Effector CD4-positive, alpha-beta T cell (primary cell): ENCODE results near the gene SCN5A.

Source experiments
- DNase-seq: peaks from one replicate; pipeline ENCODE4 v3.0.0-alpha.2; 2020

SCN5A gene

GRCh38 chr3:38647217-38647970 lies 2.1 kb downstream of the SCN5A start:
- DNase-seq, result no peak

DNA sequence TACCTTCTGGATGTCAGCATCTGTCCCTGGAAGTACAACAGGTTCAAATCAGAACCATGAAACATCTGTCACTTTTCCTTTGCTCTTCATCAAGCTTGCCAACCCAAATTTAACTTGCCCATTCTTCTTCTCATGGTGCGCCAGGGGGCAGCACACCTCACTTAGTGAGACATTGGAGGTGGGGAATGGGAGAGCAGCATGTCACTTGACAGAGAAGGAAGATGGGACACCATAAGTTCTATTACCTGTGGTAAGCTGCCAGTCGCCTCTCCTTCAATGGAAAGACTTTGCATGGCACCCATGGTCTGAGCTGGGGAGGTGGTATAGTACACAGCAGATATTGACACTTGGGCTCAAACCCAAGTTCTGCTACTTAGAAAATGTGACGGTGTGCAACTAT lies 2.9 kb downstream of the SCN5A start:
- no peak for DNase-seq

DNA sequence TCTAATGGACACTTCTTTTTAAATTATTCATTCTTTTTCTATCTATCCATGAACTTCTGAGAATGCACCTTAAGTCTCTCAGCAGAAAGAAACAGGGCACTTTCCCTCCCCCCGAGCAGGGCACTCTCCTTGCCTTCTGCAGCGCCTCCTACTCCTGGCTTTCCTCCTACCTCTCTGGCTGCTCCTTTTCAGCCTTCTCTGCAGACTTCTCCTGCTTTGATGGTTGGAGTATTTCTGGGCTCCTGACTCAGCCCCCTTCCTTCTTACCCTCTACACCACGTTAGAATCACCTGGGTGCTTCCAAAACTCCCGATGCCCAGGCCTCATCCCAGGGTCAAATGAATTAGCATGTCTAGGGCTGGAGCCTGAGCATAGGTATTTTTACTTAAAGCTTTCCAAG lies 3.4 kb downstream of the SCN5A start:
- DNase-seq, result no peak

GRCh38 chr3:38645601-38646000 lies 3.9 kb downstream of the SCN5A start:
- no peak for DNase-seq

GRCh38 chr3:38645076-38645475 lies 4.4 kb downstream of the SCN5A start:
- no peak for DNase-seq

GRCh38 chr3:38644662-38645053 lies 4.8 kb downstream of the SCN5A start:
- no peak for DNase-seq

DNA sequence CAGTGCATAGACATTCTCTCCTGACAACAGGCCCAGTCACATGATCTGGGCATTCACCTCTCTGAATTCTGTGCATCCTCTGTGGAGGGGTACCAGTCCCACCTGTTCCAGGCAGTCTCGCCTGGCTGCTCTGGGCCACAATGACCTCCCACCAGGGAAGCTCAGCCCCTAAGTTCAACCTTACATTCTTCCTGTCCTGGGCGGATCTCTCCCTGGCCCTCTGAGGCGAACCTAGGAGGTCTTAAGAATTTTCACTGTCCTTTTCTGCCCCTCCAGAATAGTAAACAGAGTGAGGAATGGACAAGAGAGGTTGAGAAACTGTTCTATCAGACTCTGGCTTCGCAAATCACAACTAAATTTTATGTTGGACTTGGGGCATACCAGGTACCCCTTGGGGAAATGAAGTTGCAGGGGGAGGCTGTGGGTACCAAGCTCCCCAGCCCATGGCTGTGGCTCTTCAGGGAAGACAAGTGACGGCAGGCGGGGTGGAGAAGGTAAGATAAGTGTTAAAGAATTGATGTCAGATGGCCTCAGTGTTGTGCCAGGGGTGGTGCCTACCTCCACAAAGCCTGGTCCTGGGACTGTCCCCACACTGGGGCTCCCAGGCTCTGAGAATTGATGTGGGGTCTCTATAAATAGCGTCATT lies 5.3 kb downstream of the SCN5A start:
- DNase-seq, result no peak

- DNase-seq, result no peak
Observed at GRCh38 chr3:38643592-38643991, 5.9 kb downstream of the SCN5A start.

DNA sequence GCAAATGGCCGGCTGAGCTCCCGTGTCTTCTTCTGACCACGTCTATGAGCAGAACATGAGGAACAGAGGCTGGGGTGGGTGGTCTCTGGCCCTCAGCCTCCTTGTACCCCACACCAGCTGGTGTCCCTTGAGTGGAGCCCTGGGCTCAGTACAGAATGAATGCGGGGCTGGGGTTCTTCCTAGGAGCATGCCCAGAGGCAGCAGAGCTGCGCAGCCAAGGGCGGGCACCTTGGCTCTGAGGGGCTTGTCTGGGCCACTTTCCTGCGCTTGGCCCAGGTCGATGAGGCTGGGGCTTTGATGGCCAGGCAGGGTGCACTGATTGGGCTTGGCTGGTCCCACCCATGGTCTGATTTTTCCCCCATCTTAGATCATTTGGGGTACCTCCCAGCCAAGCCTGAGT lies 6.4 kb downstream of the SCN5A start:
- DNase-seq, result no peak

- DNase-seq, result no peak
Observed at GRCh38 chr3:38641461-38642110, 7.9 kb downstream of the SCN5A start.

- DNase-seq, result no peak
Observed at GRCh38 chr3:38640661-38641452, 8.6 kb downstream of the SCN5A start.

DNA sequence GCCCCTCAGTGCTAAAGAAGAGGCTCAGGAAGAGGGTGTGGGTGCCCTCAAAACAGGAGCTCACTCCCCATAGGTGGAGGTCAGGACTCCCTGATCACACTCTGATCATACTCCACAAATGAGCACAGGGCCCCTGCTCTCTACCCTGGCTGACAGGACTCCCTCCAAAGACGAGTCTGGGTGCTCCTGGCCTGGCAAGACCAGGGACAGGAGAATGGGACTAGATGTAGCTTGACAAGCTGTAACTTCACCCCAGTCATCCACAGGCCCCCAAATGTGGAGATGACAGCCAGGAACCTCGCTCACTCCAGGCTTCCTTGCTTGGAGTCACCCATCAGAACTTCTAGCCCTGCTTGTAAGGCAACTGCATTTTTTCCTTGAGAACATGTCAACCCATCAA lies 11.1 kb downstream of the SCN5A start:
- no peak for DNase-seq

DNA sequence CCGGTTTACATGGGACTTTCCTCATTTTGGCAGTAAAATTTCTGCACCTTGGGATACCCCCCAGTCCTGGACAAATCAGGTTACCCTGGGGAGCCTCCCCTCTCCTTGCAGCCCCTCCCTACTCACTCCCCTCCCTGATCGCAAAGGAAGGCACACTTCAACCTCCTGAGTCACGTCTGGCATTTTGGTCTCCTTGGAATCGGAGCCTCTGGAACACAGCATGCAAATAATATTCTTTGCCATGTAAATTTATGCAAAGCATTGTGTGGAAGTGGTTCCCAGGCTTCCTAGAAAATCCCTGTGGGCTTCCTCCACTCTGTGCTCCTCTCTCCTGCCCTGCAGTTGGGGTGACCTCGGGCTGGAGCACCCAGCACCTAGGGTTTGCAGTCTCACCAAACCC lies 11.6 kb downstream of the SCN5A start:
- DNase-seq, result no peak

DNA sequence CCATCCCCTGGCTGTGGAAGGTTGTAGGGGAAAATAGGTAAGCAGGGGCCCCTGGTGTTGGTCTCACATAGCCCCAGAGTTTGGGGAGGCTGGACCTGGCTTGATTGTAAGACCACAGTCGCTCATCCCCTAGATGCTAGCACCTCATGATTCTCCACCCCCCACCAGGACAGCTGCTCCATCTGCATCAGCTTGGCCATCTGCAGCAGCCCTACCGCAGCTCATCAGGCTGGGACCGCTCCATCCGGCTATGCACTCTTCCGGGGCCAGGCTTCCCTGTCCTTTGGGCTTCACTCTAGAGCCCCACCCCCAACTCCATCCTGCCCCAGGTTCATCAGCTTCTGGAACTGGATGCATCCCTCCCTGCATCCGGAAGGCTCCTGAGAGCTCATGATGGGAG lies 12.6 kb downstream of the SCN5A start:
- DNase-seq, result no peak

DNA sequence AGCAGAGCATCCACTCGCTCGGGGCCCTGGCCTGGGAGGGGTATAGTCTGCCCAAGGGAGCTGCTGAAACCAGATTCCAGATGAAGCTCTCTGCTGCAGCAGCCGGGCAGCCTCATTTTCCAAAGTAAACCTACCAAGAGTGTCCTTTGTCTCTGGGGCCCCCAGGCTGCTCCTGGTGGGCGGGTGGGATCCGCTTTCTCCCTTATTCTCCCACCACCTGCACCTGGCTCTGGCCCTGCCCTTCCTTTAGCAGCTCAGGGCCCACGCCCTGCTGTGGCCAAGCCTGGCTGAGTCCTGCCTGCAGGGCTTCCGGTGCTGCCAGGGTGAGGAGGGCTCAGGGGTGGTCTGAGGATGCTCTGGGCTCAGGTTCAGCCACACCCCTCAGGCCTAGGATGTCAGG lies 13.0 kb downstream of the SCN5A start:
- DNase-seq, result no peak

DNA sequence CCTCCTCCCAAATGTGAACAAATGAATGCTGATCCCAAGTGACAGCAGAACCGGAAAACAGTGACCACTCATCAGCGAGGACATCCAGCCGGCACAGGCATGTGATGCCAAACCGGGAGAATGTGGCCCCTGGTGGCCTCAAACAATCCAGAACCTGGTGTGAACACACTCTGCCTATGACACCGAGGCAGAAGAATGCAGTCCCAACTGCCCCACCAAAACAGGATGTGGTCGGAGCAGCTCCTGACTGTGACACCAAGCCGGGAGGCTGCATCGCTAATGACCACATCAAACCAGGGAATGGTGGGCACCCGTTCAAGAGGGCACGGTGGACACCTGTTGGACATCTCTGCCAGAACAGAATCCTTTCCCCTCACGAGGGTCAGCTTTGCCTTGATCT lies 15.4 kb downstream of the SCN5A start:
- DNase-seq, result no peak

DNA sequence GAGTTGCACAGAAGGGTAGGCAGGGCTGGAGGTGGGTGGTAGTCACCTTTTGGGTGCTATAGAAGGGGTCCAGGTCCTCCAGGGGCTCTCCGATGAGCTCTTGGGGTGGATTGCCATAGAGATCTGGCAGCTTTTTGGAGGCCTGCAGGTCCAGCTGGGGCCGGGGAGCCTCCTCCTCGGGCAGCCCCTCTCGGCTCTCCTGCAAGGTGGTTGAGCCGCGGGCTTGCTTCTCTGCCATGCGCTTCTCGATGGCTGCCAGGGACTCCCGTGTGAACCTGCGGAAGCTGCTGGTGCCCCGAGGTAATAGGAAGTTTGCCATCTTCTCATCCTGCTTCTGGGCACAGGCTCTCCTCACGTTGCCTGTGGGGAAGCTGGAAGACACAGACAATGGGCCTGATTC lies 16.5 kb downstream of the SCN5A start:
- DNase-seq, result no peak

DNA sequence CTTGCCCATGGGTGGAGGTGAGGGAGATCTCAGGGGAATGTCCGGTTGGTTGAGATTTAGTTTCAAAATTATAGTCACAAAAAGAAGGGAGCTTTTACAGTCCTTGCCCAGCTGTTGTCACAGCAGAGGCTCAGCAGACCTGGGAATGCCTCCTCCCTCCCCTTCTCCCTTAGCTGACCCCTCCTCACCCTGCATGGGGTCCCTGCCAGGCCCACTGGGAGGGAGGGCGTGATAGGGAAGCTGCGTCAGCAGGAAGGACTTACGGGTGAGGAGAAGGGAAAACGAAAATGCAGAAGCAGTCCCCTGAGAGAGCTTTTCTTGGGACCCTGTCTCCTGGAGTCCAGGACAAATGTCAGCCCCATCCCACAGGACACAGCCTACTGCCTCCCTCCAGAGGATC lies 18.9 kb downstream of the SCN5A start:
- no peak for DNase-seq

GRCh38 chr3:38630070-38630469 lies 19.4 kb downstream of the SCN5A start:
- no peak for DNase-seq

- DNase-seq, result no peak
Observed at GRCh38 chr3:38628835-38629234, 20.7 kb downstream of the SCN5A start.

GRCh38 chr3:38627956-38628355 lies 21.5 kb downstream of the SCN5A start:
- no peak for DNase-seq

DNA sequence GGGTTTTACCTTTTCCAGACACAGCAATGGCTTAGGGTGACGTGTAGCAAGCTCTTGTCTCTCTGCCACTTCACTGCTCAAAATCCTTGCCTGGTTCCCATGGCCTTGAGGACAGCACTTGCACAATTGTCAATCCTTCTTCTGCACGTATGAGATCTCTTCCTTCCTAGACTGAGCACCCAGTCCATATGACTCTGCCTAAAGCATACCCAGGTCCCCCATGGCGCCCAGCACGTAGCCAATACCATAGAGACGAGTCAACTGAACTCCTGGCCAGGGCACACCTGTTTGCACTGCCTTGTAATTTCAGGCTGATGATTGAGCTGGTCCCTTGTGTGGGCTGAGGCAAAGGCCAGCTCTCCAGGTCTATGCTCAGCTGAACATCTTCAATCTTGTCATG lies 23.3 kb downstream of the SCN5A start:
- no peak for DNase-seq

DNA sequence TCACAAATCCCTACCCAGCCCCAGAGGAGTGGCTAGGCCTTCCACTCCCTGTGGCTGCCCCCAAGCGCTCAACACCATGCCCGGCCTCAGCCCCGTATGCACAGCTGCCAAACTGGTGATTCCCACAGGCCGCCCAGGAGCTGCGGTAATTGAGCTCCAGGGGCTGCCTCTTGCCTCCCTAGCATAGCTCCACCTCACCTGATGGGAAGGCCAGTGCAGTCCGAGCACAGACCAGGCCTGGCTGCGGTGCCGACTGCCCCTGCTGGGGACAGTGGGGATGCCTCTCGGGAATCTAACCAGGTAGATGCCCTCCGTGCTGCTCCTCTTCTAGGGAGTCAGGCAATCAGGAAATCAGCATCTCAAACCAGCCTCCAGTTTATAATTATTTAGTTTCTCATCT lies 25.9 kb downstream of the SCN5A start:
- DNase-seq, result no peak

DNA sequence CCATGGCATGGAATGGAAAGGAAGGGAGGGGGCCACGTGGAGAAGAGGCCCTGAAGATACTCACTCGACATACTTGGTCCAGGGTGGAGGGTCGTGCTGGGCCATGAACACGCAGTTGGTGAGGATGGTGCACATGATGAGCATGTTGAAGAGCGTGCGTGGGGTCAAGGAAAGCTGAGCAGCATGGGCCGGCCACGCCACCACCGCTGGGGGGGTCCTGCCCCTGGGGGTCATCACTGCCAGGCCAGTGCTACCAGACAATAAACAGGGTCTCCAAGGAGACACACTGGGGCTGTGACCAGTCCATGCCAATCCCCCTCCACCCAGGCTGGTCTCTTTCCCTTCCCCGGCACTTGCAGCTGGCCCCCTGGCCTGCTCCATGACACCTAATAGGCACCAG lies 27.2 kb downstream of the SCN5A start:
- no peak for DNase-seq
